Measurements from ENCODE around the gene PIK3CB. TPM values are rescaled to one million over a fixed set of nuclear protein-coding genes. Genes with fewer than 3 reads are reported as not detected.
"Not testable (repeated sequence)": the region's sequence is repeated elsewhere in the genome, so short reads cannot be mapped to it uniquely, and the experiment has no call there.

Gene PIK3CB
- total RNA-seq, 1 donor from 2014 or later: 23.7 TPM

- intact Hi-C loops (cut with micrococcal nuclease): no loop called here
Measured at GRCh38 chr3:138625707-138626365, 208.9 kb downstream of the PIK3CB start.

- intact Hi-C loops (cut with micrococcal nuclease): no loop called here
Measured at GRCh38 chr3:138624518-138624917, 210.2 kb downstream of the PIK3CB start.

- intact Hi-C loops (cut with micrococcal nuclease): no loop called here
Measured at GRCh38 chr3:138620431-138620830, 214.3 kb downstream of the PIK3CB start.

GRCh38 chr3:138615462-138615861 lies 219.3 kb downstream of the PIK3CB start:
- intact Hi-C loops (cut with micrococcal nuclease): no loop called here

GRCh38 chr3:138609898-138610266 lies 224.8 kb downstream of the PIK3CB start:
- intact Hi-C loops (cut with micrococcal nuclease): loop anchor here (1.0 to 5.0 kb wide), 6 partner anchors 16 to 438 kb away; partner anchors contain the start of genes ARMC8, CEP70, DBR1 and NME9

GRCh38 chr3:138608322-138609135 lies 226.2 kb downstream of the PIK3CB start, which contains the start of gene FAIM:
Gene FAIM, plus strand, starts transcription at chr3:138608771. Its CDS starts 10,956 bp downstream, at chr3:138619727.
- intact Hi-C loops (cut with micrococcal nuclease): loop anchor here (1.0 to 5.0 kb wide), 6 partner anchors 14 to 436 kb away; partner anchors contain the start of genes ARMC8, CEP70, DBR1 and NME9

GRCh38 chr3:138604106-138604595 lies 230.6 kb downstream of the PIK3CB start:
- intact Hi-C loops (cut with micrococcal nuclease): not testable (repeated sequence)

Other genes with a start within 250 kb of the PIK3CB start
- 6.5 and 7.4 TPM in 2 replicates for gene CEP70, start 240.7 kb downstream of the PIK3CB start, total RNA-seq
- 1.7 and 2.0 TPM in 2 replicates for gene FAIM, start 226.2 kb downstream of the PIK3CB start, total RNA-seq
- not detected in 2 replicates for gene FOXL2, start 112.2 kb upstream of the PIK3CB start, total RNA-seq
- gene FOXL2NB, start 112.3 kb upstream of the PIK3CB start, total RNA-seq: not detected in 2 replicates
- gene PRR23A, start 171.3 kb upstream of the PIK3CB start, total RNA-seq: not detected in 2 replicates
- gene PRR23B, start 186.0 kb upstream of the PIK3CB start, total RNA-seq: not detected in 2 replicates
- not detected in 2 replicates for gene PRR23C, start 210.0 kb upstream of the PIK3CB start, total RNA-seq

Measured in T-helper 1 cell treated with Interleukin-12 subunit alpha and Interleukin-12 subunit beta and Interleukin-4 antibody, amounts not matched to agents 30 ng/mL and 1 ng/mL, for 36 hours (primary cell).